Psoas muscle (tissue), 8 donors: ENCODE results near the gene VRK1. TPM values are rescaled to one million over a fixed set of nuclear protein-coding genes. Genes with fewer than 3 reads are reported as not detected.
"Not testable (repeated sequence)": the region's sequence is repeated elsewhere in the genome, so short reads cannot be mapped to it uniquely, and the experiment has no call there.

Experiments used
- ATAC-seq, 4 donors: fragments of 200-7000 bp; cut with Tn5 transposase; one replicate each; pipeline ENCODE4 v1.9.1; 2020; ENCODE audit warnings: moderate library complexity in 3 of 4, mild to moderate bottlenecking in 2 of 4
- DNase-seq, 2 donors: peaks; one replicate each; pipeline ENCODE4 v3.0.0-alpha.2; 2020
- H3K27ac ChIP-seq: fragments of 200-600 bp; one replicate; pipeline ENCODE4 v1.8.0; 2022
- H3K27me3 ChIP-seq, 3 donors: fragments of 200-600 bp in 1 of 3; one replicate each; pipeline versions ENCODE4 v1.6.1 to v1.8.0; 2013 to 2022; ENCODE audit warnings: low read length in 2 of 3, mild to moderate bottlenecking in 2 of 3, moderate library complexity in 1 of 3; ENCODE audit not compliant: insufficient read depth in 3 of 3
- H3K36me3 ChIP-seq, 2 donors: fragments of 200-600 bp in 1 of 2; one replicate each; pipeline versions ENCODE4 v1.6.1 to v1.8.0; 2013 to 2022; ENCODE audit warnings: low read depth in 1 of 2, mild to moderate bottlenecking in 1 of 2, moderate library complexity in 1 of 2; ENCODE audit not compliant: insufficient read depth in 1 of 2
- H3K4me1 ChIP-seq: fragments of 200-600 bp; one replicate; pipeline ENCODE4 v1.8.0; 2022
- H3K4me3 ChIP-seq: fragments of 200-600 bp; one replicate; pipeline ENCODE4 v1.8.0; 2022; ENCODE audit warnings: mild to moderate bottlenecking
- H3K9me3 ChIP-seq: fragments of 200-600 bp; one replicate; pipeline ENCODE4 v1.8.0; 2022
- WGBS, 3 donors: extraction: QIAGEN DNeasy Blood & Tissue Kit; methylation state at CpG; one replicate each; pipeline versions ENCODE4 v1.1.6 to v1.1.7; 2013; 5-methylcytosine and 5-hydroxymethylcytosine counted together
- intact Hi-C, 2 donors: fragments of 100-400 bp; cut with DNase I; formaldehyde crosslinking; loops; one replicate each; pipeline versions ENCODE4 v1.11.0 to v1.14.2; 2022
- polyA plus RNA-seq, 3 donors: library from polyadenylated mRNA; stranded (reverse); fragments of 200-250 nt; gene quantifications; one replicate each; pipeline ENCODE4 v1.2.3, GENCODE V29; 2013
- total RNA-seq, 4 donors: library from RNA; stranded (reverse); fragmentation: NEBNext Ultra II Directional in 2 of 4; extraction: Animal tissue kit (Norgen Biotek cat#: 25700) in 2 of 4; gene quantifications; one replicate each; pipeline versions ENCODE4 v1.2.1 to v1.2.4, GENCODE V29; 2021 to 2023
- TF ChIP-seq, protein P1 (sequence below): fragments of 200-600 bp; IDR thresholded peaks from one replicate; pipeline ENCODE4 v1.8.0; 2022; ENCODE audit warnings: antibody characterized with exemption
- donor health status: healthy with polysubstance abuse.
- donor health status: DM: no; HTN: no; CAD: no; lungs with moderate emphysema.
- donor health status: Bipolar disorder and iron deficiency.
- donor health status: healthy.
- donor health status: DM: yes; HTN: yes; CAD: no.
- donor health status: DM: no; HTN: no; CAD: no.
- donor health status: DM: no; HTN: no; CAD: no.
- donor health status: DM: yes; HTN: yes; CAD: no.

VRK1 gene
- total and polyA plus RNA-seq, 7 donors, result 2.5 to 4.9 (median 4.0) TPM

DNA sequence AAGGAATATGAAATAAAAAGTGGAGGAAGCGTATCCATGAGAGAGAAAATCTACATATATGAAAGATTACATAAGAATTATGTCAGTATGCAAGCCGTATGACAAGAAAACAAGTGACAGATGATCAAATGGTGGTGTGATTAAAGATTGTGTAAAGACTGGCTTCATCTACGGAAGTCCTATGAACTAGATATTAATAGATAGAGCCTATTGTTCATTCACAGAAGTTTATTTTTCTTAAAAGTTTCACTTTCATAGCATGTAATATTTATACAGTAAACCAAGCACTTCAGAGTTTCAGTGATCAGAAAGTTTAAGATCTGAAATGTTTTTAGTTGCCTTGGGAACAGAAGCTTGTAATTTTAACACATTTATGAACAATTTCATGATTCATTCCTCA lies 84.5 kb downstream of the VRK1 start:
- Histone ChIP-seq H3K9me3 (no peaks in the 10 kb centered on the region), H3K4me3 (no peak overlapping the region), H3K27me3 (no peaks in the 10 kb centered on the region), H3K4me1 (no peaks in the 10 kb centered on the region), H3K27ac (no peak overlapping the region), H3K36me3 (peaks cover 0 to 3% of the 10 kb centered on the region in 2 donors)
- TF ChIP-seq, protein P1, sequence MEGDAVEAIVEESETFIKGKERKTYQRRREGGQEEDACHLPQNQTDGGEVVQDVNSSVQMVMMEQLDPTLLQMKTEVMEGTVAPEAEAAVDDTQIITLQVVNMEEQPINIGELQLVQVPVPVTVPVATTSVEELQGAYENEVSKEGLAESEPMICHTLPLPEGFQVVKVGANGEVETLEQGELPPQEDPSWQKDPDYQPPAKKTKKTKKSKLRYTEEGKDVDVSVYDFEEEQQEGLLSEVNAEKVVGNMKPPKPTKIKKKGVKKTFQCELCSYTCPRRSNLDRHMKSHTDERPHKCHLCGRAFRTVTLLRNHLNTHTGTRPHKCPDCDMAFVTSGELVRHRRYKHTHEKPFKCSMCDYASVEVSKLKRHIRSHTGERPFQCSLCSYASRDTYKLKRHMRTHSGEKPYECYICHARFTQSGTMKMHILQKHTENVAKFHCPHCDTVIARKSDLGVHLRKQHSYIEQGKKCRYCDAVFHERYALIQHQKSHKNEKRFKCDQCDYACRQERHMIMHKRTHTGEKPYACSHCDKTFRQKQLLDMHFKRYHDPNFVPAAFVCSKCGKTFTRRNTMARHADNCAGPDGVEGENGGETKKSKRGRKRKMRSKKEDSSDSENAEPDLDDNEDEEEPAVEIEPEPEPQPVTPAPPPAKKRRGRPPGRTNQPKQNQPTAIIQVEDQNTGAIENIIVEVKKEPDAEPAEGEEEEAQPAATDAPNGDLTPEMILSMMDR, result no peak
- WGBS, 3 donors, result 93 to 94% (median 93%) methylated on average over 3 of the region's 3 CpGs
- intact Hi-C loops, result no loop called here
- ATAC-seq, result no peak
- no peak for DNase-seq

DNA sequence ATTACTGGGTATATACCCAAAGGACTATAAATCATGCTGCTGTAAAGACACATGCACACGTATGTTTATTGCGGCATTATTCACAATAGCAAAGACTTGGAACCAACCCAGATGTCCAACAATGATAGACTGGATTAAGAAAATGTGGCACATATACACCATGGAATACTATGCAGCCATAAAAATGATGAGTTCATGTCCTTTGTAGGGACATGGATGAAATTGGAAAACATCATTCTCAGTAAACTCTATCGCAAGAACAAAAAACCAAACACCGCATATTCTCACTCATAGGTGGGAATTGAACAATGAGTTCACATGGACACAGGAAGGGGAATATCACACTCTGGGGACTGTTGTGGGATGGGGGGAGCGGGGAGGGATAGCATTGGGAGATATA lies 86.8 kb downstream of the VRK1 start:
- intact Hi-C loops, H3K27ac ChIP-seq, H3K27me3 ChIP-seq, H3K4me3 ChIP-seq, ATAC-seq, DNase-seq, H3K4me1 ChIP-seq, H3K36me3 ChIP-seq, H3K9me3 ChIP-seq: not testable (repeated sequence)
- 95 to 99% (median 98%) methylated on average over 5 of the region's 5 CpGs for WGBS, 3 donors

DNA sequence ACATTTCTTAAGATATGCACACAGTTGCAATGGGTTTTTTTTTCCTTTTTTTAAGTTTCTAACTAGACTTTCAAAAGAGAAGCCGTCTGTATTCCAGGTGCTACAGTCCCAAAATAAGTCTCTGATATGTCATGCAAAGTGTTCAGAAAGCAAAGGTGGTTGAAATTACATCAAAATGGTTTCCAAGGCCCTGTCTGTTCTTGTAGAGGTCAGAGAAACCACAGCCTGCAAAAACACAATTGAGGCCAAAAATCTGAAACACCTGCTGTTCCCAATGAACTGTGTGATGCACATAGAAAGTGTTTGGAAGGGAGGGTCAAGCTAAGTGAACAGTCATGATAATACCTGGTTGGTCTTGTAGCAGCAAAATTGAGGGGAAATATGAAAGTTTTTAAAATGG lies 91.0 kb downstream of the VRK1 start:
- 78 to 86% (median 86%) methylated on average over 1 of the region's 1 CpG for WGBS, 3 donors
- intact Hi-C loops, result no loop called here
- H3K36me3 ChIP-seq, result no peaks in the 10 kb centered on the region
- H3K9me3 ChIP-seq, result no peaks in the 10 kb centered on the region
- H3K4me1 ChIP-seq, result no peaks in the 10 kb centered on the region
- H3K27me3 ChIP-seq, result no peaks in the 10 kb centered on the region
- no peak overlapping the region for H3K27ac ChIP-seq
- TF ChIP-seq, protein P1, result no peak
- no peak overlapping the region for H3K4me3 ChIP-seq
- ATAC-seq (no peak), DNase-seq (no peak)

DNA sequence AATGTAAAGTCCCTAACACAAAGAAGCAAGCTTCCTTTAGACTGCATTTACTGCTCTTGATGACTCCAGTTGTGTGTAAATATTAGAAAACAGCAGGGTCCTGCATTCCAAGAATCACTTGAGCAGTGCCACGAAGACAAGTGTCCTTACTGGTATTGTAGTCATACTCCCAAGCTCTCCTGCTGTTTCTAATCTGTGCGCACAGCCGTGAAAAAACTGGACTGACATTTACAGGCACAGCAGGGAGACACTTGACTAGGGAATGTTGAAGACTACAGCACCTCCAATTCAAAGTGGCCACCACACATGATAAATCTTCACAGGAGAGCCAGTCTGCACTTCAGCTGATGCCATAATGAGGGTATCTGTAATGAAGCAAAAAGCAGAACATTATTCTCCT lies 91.4 kb downstream of the VRK1 start:
- 48 to 61% (median 51%) methylated on average over 3 of the region's 3 CpGs for whole genome bisulfite sequencing, 3 donors
- no peaks in the 10 kb centered on the region for H3K4me1 ChIP-seq
- H3K27ac ChIP-seq, result no peak overlapping the region
- H3K9me3 ChIP-seq, result no peaks in the 10 kb centered on the region
- H3K27me3 ChIP-seq, result no peaks in the 10 kb centered on the region
- DNase-seq, result no peak
- H3K36me3 ChIP-seq, result no peaks in the 10 kb centered on the region
- no peak for ATAC-seq
- no peak overlapping the region for H3K4me3 ChIP-seq
- intact Hi-C loops, result no loop called here
- TF ChIP-seq, protein P1, result no peak

DNA sequence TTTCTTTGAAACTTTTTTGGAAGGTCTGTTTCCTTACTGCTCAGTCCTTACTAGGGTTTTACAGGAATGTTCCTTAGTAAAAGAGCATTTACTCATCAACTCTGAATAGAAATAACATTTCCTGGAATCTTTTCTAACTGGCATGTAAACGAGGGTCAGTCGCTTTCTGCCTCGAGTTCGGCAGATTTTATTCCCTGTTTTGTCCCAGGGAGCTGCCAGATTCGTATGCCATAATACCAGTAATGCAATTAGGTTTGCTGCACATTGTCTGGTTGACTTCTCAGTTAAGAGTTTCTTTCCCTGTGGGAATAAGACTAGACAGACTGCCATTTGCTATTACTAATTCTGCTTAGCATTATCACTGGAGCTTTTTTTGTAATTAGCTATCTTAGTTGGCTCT lies 91.9 kb downstream of the VRK1 start:
- H3K27ac ChIP-seq, result no peak overlapping the region
- TF ChIP-seq, protein P1, result no peak
- intact Hi-C loops, result no loop called here
- H3K27me3 ChIP-seq, result no peaks in the 10 kb centered on the region
- DNase-seq (no peak), ATAC-seq (no peak)
- no peak overlapping the region for H3K4me3 ChIP-seq
- no peaks in the 10 kb centered on the region for H3K9me3 ChIP-seq
- no peaks in the 10 kb centered on the region for H3K36me3 ChIP-seq
- WGBS, 3 donors, result 72% methylated on average over 5 of the region's 5 CpGs
- no peaks in the 10 kb centered on the region for H3K4me1 ChIP-seq
